HG02943 (cell line): ENCODE measurements around the gene CBX5.
"Not testable (repeated sequence)": the region's sequence is repeated elsewhere in the genome, so short reads cannot be mapped to it uniquely, and the experiment has no call there.

ENCODE experiments used
- ATAC-seq: cut with Tn5 transposase; IDR thresholded peaks from one replicate; pipeline ENCODE4 v1.9.1; 2021; ENCODE audit warnings: mild to moderate bottlenecking, low read depth, moderate library complexity; ENCODE audit not compliant: unreplicated experiment

CBX5 gene

DNA sequence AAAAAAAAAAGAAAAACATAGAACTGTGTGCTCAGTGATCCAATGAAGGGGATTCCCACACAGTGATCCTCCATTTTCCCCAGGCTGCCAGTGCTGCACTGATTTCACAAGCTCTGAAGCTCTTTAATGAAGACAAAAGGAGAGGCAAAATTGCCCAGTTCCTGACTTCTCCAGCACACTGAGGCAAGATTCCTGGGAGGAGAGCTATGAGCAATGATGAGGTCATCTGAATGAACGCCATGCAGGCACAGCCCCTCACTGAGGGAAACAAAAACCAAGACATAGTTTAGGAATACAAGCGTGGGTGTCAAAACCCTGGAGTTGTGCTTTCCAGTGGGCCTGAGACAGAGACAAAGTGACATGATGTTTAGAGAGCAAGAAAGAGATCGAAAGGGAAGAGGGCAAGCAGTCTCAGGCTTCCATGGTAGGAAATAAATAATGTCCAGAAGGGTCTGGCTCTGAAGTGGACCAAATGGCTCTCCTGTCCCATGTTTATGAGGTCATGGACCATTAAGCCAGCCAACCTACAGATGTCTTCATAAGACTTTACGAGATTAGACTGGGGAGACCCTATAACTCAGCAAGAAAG, 50.2 kb downstream of the CBX5 start:
- ATAC-seq: no peak

DNA sequence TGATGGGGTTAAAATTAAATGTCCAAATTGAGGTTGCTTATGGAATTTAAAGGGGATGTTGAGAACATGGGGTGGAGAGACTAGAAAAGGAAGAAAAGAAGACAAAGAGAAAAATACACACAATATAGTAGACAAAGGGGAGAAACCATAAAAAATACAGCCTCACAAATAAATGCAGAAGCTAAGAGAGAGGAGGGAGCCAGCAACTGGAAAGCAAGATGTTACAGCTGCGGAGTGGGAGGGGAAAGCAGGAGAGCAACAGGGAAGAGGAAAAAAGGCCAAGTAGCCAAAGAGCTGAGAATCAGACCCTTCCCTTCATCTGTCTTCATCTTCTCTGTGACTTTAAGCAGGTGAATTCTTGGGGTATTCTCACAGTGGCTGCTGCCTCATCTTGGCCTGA, 51.5 kb downstream of the CBX5 start:
- ATAC-seq: no peak

DNA sequence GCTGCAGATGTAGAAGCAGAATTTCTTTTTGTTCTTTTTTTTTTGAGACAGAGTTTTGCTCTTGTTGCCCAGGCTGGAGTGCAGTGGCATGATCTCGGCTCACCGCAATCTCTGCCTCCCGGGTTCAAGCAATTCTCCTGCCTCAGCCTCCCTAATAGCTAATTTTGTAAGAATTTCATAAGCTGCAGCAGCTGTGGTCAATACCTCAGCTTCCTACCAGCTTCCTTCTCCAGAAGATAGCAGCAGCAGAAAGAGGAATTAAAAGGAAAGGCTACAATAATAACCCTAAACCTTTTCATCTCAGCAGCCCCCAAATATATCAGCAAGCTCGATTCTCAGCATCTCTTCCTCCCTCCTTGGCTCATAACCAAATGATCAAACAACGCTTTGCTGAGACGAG, 52.0 kb downstream of the CBX5 start:
- not testable (repeated sequence) for ATAC-seq

DNA sequence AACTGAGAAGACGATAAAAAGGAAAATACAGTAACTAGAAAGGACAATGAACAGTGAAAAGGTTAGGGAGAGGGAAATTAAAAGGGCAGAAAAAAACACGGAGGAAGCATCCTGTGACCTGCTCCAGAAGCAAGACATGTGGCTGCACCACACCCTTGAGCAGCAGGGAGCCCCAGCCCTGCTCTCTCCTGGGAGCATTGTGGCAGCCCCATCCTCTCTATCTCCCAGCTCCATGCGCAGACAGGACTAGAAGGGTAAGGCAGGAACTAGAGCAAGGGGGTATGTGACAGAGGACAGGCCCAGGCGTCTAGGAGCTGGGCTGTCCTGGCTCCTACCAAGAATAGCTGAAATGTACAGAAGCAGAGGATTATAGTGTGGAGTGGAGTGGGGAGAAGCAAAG, 52.5 kb downstream of the CBX5 start:
- ATAC-seq: no peak

DNA sequence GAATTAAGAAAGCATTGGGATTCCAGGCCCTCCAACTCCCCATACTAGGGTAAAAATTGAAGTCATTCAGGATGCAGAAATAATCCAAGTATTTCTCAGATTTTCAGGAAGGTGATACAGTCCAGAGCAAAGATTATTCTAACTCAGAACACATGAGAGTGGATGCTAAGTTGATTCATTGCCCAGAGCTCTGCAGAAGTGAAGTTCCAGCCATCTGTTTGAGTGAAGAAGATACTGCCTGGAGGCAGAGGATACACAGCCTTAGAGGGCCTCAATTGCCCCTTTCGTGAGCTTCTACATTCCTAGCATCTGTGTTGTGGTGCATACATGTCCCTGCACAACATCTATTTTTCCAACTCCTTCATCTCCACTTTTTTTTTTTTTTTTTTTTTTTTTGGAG, 54.3 kb downstream of the CBX5 start:
- no peak for ATAC-seq

DNA sequence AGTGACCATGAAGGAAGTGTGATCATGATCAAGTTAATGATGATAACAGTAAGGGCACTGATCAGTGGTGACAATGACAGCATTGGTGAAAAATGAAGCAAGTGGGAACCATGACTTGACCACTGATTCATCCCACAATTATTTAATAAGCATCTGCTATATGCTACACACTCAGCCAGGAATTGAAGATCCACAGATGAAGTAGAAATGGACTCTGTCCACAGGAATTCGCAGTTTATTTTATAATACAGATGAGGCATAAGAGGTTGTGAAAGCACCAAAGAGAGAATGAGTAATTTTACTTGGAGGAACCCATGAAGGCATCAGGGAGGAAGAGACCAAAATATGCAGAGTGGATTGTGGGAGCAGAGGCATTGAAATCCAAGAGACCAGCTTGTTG, 57.3 kb downstream of the CBX5 start:
- no peak for ATAC-seq

DNA sequence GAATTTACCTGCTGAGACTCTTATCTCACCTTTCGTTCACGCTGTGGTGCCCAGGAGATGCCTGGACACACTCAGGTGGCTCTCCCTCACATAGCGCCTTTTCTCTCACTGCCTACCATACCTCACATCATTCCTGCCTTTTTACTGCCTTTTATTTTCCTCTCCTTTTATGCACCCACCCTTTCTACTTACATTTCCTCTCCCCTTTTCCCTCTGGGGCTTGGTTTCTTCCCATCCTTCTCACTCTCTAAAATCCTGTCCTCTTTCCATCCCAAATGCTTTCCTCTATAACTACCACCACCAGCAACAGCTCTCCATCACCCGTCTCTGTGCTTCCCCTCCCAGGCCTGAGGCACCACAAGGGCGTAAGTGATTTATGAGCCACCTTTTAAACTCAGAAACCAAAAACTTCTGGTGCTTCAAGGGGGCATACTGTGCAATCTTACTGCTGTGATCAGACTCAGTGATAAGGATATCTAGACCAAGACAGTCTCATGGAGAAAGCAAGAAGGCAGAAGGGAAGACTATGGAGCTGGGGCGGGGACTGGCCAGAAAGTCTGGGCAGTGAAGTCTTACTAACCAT, 58.4 kb downstream of the CBX5 start:
- ATAC-seq: no peak

DNA sequence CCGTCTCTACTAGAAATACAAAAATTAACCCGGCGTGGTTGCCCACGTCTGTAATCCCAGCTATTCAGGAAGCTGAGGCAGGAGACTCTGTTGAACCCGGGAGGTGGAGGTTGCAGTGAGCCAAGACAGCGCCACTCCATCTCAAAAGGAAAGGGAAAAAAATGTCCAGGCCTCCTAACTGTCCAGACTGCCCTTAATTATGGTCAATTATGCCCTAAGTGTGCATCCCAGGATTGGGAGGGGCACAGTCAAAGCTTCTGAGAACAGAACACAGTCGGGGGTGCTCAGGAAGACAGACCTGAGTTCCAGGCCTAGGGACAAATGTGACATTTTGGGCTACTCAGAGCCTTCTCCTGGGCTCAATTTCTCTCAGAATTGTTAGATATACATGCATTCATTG, 59.4 kb downstream of the CBX5 start:
- ATAC-seq: no peak

DNA sequence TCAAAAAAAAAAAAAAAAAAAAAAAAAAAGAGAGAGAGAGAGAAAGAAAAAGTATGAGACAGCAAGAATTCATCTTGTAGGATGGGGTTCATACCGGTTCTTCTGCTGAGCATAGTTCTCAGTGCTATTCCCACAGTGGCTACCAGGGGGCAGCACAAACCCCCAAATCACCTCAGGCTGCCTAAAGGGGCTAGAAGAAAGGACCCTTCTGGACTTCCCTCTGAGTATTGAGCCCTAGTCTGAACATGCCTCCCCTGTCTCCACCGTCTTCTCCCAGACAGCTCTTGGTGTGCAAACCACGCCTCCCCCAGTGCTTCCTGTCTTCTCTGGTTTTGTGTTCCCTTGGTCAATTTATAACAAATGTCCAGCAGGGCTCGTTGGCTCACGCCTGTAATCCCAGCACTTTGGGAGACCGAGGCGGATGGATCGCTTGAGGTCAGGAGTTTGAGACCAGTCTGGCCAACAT, 59.8 kb downstream of the CBX5 start:
- ATAC-seq: no peak

DNA sequence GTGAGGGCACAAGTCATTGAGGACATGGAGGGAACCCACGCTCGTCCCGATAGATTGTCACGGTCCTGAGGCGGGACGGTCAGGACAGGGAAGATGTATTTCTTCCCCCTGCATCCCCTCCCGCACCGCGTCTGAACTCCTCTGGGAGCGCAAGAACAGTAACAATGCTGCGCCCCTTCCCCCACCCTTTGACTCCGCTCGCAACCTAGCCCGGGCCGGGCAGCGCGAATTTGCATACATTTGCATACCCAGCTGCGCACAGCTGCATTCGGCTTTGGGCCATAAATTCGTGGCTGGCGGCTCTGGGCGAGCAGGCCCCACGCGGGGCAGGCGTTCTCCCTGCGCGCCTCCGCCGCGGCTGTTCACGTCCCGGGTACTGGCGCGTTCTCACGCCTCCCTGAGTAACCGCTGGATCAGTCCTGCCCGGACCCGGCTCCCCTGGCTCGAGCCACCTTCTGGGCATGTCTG, 62.1 kb downstream of the CBX5 start:
- no peak for ATAC-seq

DNA sequence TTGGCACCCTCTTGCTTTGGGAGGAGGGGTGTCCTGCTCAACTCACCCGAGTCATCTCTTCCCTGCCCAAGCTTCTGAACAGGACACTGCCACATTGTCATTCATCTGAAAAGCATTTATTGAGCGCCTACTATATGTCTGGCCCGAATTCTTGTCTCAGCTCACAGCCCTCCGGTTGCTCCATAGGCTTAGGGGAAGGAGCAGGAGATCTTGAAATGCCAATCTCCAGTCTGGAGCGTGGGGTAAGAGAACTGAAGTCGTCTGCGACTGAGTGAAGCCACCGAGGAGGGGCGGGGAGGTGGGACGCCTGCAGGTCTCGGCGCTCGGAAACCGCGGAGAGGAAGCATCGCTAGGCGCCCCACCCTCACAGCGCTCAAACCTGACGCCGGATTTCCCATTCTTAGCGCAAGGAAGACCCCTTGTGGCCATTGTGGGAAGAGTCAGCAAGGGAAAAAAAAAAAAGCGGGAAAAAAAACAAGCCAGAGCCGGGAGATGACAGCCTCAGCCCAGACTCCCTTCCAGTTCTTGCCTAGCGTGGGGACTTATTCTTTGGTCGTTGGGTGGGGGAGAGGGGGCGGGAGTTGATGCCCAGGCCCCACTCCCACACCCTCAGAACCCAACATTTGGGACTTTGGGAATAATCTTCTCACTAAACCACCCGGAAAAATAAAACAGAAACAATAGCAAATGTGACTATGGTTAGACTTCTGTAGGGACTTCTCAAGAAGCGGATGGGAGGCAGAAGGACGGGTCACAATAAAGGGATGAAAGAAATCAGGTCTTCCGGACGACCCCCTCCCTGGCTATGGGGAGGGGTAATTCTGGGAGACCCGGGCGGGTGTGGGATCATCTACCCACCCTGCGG, 62.9 kb downstream of the CBX5 start:
- no peak for ATAC-seq

DNA sequence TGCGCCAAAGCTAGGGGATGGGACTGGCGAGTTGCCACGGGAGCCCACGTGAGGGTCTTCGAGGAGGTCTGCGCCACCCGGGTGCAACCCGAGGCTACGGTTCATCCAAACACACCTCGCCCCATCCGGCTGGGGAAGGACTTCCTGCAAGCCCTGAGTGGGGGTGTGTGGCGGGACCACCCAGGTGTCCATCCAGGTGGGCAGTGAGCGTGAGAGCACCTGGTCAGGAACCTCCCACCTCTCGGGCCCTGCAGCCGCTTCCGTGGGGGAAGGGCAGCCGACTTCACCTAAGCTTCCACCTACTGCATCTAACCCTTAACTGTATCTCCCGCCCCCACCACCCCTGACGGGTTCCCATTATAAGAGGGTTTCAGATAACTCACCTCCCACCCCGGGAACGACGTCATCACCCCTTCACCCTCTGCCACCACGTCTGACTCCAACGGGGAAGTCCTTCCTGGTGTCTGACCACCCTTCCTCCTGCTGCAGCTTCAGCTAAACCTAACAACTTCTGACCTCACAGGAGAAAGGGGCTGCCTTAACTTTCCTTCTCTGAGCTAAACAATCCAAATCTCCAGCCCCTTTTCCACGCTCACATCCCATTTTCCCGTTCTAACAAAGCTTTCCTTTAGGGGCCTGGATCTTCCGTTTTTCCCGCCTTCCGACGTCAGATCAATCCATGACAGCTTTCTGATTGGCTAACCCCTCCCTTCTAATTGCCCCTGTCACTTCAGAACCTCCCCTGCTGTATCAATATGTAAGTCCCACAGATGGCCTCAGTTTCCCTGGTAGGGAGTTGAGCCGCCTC, 63.7 kb downstream of the CBX5 start:
- no peak for ATAC-seq

DNA sequence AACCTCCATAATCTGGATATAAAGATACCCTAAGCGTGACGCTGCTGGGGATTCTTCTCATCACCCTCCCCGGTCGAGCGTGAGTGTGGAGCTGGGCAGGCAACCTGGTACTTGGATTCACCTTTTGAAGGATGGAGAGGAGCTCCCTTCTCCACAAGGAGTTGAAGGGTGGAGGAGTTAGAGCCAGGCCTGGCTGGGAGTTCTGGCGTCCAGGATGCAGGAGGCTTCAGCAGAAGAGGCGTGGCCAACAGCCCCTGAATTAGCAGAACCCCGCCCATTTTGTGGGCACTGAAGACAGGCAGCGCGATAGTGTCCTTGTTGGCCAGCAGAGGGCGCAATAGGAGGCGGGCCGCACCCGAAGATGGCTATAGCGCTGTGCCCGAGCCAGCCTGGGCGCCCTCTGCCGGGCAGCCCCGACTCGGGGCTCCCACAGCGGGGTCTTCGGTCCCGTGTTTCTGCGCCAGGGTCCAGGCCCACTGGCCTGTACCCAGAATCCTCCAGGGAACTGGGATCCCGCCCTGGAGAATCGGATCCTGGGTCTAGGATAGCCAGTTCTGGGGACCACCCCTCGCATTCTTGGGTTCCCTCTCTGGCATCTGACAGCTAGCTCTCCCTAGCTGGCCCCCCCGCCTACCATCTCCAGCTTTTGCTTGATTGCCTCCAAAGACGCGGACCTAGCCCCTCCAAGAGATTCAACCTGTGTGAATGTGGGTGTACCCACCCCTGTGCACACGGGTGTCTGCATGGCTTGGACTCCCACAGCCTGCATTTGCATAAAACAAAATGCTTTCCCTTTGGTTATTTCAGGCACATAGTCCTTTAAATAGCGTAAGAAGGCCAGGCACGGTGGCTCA, 65.1 kb downstream of the CBX5 start:
- ATAC-seq: peak; percentile 76

DNA sequence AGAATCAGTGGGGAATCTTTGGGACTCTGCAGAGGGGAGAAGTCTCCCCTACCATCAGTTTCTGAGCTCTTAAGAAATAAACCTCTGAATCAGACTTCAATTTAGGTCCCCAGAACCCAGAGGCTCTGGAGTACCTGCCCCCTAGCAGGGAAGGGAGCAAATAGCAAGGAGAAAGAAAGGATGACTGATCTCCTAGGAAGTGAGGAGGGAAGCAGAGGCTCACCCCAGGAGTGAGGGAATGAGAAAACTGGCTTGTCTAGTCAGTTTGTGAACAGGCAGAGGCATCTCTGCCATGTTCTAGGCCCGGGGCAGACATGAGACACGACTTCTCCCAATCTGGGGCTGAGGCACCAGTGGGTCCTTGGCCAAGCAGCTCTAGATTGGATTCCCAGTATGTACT, 66.8 kb downstream of the CBX5 start:
- ATAC-seq: no peak

DNA sequence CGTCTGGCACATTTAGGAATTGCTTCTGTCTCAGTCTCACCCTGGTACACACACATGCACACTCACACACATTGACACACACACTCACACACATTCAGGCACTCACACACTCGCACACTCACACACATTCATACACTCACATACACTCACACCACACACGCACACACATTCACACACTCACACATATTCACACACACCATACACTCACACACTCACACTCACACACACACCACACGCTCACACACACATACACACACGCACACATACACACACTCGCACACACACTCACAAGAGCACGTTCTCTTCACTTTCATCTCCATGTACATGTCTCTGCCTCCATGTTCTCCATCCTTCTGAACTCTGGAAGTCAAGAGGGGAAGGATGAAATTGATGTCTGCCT, 68.0 kb downstream of the CBX5 start:
- ATAC-seq: no peak

DNA sequence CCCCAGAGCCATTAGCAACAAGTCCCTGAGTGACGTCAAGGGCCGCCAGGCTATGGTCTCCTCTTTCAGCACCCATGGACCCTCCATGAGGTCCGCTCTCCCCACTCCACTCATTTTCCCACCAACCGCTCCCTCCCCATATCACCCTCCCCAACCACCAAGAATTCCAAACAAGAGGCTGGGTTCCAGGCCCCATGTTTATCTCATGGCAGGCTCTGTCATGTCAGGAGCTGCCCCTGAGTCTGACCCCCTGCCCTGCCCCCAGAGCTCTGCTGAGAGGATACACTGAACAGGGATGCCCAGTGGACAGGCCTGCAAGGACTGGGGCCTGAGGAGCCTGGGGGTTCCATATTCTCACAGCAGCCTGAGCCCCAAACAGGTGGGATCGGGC, 69.5 kb downstream of the CBX5 start:
- no peak for ATAC-seq

DNA sequence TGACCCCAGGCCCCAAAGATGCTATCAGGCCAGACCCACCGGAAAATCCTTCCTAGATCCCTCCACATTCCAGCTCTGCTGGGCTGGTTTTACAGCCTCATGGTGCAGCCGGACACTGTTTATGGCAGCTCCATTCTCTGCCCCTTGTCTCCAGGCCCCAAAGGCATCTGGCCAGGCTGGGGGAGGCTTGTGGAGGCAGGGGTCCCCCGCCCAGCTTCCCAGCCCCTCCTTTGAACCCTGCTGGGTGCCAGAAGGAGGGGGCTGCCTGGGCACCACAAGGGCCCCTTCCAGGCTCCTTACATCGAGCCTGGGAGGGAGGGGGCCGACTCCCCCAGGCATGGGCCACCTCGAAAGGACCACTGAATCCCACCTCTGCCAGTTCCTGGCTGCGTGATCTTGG, 71.3 kb downstream of the CBX5 start:
- no peak for ATAC-seq

DNA sequence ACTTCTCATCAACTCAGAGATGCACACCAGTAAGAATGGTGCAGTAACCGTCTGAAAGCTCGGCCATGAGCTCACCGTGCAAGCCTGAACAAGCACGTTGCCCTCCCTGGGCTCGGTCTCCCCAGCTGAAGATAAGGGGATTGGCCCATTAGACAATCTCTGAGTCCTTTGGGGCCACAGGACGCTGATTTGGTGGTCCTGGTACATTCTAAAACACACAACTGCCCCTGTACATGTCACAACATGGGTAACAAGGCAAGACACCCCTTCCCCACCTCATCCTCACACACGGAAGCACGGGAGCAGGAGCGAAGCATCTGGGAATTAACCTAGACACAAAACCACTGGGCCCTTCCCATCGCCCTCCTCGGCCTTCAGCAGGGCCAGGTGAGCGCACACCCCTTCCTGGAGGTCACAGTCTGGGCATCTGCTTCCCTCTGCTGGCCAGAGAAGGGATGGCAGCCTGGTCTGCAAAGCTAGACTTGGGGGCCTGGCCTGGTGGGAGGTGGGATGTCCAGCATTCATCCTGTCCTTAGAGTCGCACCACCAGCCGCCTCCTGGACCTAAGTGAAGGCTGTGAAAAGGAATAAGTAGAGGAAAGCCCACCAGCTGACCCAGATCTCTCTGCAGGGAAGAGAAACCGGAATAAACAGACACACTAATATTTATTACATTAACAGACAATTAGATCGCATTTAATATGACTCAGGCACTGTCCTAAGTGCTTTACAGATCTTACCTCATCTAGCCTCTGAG, 72.2 kb downstream of the CBX5 start:
- peak; percentile 65 for ATAC-seq

DNA sequence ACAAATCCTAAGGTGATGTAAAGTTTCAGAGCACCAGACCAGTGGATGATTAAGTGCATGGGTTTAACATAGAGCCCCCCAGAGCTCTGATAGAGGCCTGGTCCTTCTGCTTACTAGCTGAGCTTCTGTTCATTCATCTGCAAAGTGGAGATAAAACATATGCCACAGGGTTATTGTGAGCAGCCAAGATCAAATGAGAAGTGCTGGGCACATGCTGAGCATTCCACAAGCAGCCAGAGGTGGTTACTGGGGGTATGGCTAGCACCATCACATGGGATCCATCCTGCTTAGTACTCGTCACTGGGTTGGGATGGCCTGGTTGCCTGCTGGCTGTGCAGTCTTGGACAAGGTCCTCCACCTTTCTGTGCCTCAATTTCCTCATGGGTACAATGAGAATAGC, 73.1 kb downstream of the CBX5 start:
- no peak for ATAC-seq
